A172 (cell line): ENCODE results near the gene TMEM145. TPM values are rescaled to one million over a fixed set of nuclear protein-coding genes. Genes with fewer than 3 reads are reported as not detected.

Experiments used
- DNase-seq: peaks from one replicate; pipeline ENCODE4 v3.0.0-alpha.2; 2015; ENCODE audit warnings: low spot score
- total RNA-seq: library from RNA; depleted of rRNA; stranded (reverse); fragments of >200 nt; shearing (Covaris generic); gene quantifications from 2 replicates; pipeline ENCODE4 v1.2.3, GENCODE V29; 2014; rRNA removed

The TMEM145 gene
- total RNA-seq, 1 experiment from 2014 or later: not detected

GRCh38 chr19:42361545-42361910 is 48.4 kb downstream of the TMEM145 start:
- DNase-seq: no peak

GRCh38 chr19:42362342-42362741 is 49.2 kb downstream of the TMEM145 start:
- no peak for DNase-seq

- DNase-seq: no peak
Observed at GRCh38 chr19:42362891-42363440, 49.9 kb downstream of the TMEM145 start.

- DNase-seq: no peak
Observed at GRCh38 chr19:42363614-42364346, 50.7 kb downstream of the TMEM145 start.

GRCh38 chr19:42366673-42367072 is 53.6 kb downstream of the TMEM145 start:
- DNase-seq: no peak

GRCh38 chr19:42367929-42368328 is 54.8 kb downstream of the TMEM145 start:
- DNase-seq: no peak

- no peak for DNase-seq
Observed at GRCh38 chr19:42368360-42368759, 55.3 kb downstream of the TMEM145 start.

- DNase-seq: no peak
Observed at GRCh38 chr19:42368765-42369164, 55.7 kb downstream of the TMEM145 start.

GRCh38 chr19:42369433-42370067 is 56.4 kb downstream of the TMEM145 start:
- DNase-seq: no peak

GRCh38 chr19:42370068-42370520 is 57.0 kb downstream of the TMEM145 start:
- DNase-seq: no peak

- no peak for DNase-seq
Observed at GRCh38 chr19:42370626-42371175, 57.6 kb downstream of the TMEM145 start.

Other genes with a start within 250 kb of the TMEM145 start
- 0.76 and 1.9 TPM in 2 replicates for gene GRIK5, start 243.1 kb upstream of the TMEM145 start, total RNA-seq
- gene ZNF574, start 237.1 kb upstream of the TMEM145 start, total RNA-seq: 24.4 and 26.8 TPM in 2 replicates
- 0.05 TPM in 1 of 2 replicates, not detected in the other for gene POU2F2, start 180.9 kb upstream of the TMEM145 start, total RNA-seq
- gene DEDD2, start 95.6 kb upstream of the TMEM145 start, total RNA-seq: 65.3 and 75.4 TPM in 2 replicates
- gene ZNF526, start 93.0 kb upstream of the TMEM145 start, total RNA-seq: 12.6 and 20.6 TPM in 2 replicates
- gene GSK3A, start 70.7 kb upstream of the TMEM145 start, total RNA-seq: 25.7 and 34.0 TPM in 2 replicates
- gene ERF, start 58.2 kb upstream of the TMEM145 start, total RNA-seq: 43.6 and 52.8 TPM in 2 replicates
- 25.3 and 48.5 TPM in 2 replicates for gene CIC, start 44.1 kb upstream of the TMEM145 start, total RNA-seq
- 2.2 and 3.7 TPM in 2 replicates for gene PRR19, start 11.2 kb upstream of the TMEM145 start, total RNA-seq
- gene PAFAH1B3, start 10.7 kb upstream of the TMEM145 start, total RNA-seq: 144 and 170 TPM in 2 replicates
- gene MEGF8, start 12.3 kb downstream of the TMEM145 start, total RNA-seq: 11.3 and 11.4 TPM in 2 replicates
- 0.34 and 2.8 TPM in 2 replicates for gene CNFN, start 77.0 kb downstream of the TMEM145 start, total RNA-seq
- 1.2 TPM in 1 of 2 replicates, not detected in the other for gene LIPE, start 114.1 kb downstream of the TMEM145 start, total RNA-seq
- not detected in 2 replicates for gene CXCL17, start 129.6 kb downstream of the TMEM145 start, total RNA-seq
- 0.67 and 2.2 TPM in 2 replicates for gene CEACAM1, start 215.2 kb downstream of the TMEM145 start, total RNA-seq